ENCODE measurements around the gene PDE6B.
"Not testable (repeated sequence)": the region's sequence is repeated elsewhere in the genome, so short reads cannot be mapped to it uniquely, and the experiment has no call there.

PDE6B gene

DNA sequence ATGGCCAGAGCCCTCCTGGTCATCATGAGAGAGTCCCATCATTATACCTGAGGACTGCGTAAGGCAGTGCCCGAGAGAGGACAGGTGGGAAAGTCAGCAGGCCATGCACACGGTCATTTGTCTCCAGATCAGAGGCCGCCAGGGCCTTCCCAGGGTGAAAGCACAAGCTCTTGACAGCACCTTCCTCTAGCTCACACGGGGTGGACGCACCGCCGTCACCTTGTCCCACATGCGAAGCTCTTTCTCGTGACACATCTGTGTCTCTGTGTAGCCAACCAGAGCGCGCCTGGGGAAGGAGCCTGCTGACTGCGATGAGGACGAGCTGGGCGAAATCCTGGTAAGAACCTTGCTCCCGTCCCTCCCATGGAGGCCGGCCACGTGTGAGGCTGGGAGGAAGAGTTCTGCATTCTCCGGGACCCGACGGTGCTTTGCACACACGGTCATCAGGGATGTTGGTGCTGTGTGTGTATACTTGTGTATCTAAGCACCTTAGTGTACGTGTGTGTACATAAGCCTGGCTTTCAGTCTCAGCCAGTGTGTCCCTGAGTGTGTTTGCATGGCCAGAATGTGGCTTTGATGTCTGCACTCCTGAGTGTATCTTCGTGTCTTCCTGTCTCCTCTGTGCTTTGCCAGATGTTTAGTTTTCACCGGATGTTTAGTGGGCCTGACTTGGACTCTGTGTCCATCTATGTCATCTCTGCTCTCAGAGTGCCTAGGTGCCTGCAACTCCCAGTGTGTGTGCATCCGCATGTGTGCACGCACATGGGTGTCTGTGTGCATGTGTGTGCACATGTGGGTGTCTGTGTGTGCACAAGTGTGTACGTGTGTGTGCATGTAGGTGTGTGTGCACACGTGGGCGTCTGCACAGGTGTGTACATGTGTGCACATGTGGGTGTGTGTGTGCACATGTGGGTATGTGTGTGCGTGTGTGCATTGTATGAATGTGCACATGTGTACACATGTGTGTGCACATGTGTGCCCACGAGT lies 33.6 kb downstream of the PDE6B start:
- DNase-seq, result no peak

- no peak for DNase-seq
Measured at GRCh38 chr4:659851-660250, 34.5 kb downstream of the PDE6B start.

- DNase-seq, result no peak
Measured at GRCh38 chr4:660401-660800, 35.0 kb downstream of the PDE6B start.

DNA sequence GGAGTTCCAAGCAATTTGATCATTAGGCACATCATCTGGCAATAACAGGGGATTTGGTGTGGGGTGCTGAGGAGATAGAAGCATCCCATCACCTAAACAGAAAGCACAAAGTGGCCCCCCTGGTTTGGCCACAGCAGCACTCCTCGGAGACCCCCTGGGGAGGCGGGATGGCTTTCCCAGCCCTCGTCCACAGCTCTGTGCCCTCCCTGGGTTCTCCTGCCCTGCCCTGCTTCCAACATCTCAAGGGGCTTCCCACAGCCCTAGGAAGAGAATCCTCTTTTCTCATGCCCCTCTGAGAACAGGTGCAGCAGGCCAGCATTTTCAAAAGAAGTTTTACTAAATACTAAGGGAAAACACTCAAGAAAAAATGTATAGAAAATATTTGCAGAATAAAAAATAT lies 35.9 kb downstream of the PDE6B start:
- DNase-seq, result no peak

- DNase-seq, result no peak
Measured at GRCh38 chr4:661881-662761, 36.7 kb downstream of the PDE6B start.

GRCh38 chr4:663046-663437 lies 37.7 kb downstream of the PDE6B start:
- no peak for DNase-seq

DNA sequence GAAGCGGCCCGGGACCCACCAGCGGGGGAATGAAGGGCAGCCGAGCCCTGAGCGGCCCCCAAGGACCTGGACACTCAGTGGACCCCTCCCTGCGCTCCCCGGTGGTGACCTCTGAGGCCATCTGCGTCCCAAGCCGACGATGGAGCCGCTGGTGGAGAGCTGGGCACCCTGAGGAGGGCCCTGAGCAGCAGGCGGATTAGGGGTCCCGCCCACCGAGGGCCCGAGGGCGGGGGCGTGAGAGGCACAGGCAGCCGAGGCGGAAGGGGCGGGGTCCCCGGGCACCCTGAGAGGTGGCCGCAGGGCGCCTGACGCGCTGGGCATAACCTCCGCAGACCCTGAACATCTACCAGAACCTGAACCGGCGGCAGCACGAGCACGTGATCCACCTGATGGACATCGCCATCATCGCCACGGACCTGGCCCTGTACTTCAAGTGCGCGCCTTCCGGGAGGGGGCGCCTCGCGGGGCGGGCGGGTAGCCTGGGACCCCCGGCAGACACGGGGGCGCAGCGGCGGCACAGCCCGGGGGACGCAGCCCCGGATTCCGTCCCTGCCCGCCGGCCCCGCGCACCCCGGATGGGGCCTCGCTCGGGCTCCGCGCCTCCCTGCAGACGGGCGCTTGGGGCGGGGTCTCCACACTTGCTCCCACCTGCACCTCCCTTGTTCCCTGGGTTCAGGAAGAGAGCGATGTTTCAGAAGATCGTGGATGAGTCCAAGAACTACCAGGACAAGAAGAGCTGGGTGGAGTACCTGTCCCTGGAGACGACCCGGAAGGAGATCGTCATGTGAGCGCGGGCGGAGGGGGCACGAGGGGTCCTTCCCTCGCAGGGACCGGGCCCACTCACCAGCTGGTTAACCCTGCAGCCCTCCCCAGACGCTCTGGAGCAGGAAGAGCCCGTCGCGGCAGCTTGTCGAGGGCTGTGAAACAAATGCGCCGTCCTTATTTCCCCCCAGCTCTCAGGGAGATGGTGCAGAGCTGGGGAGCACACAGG lies 38.4 kb downstream of the PDE6B start:
- DNase-seq, result no peak

GRCh38 chr4:664713-665231 lies 39.4 kb downstream of the PDE6B start:
- DNase-seq, result no peak

- DNase-seq, result no peak
Measured at GRCh38 chr4:665381-665750, 40.0 kb downstream of the PDE6B start.

DNA sequence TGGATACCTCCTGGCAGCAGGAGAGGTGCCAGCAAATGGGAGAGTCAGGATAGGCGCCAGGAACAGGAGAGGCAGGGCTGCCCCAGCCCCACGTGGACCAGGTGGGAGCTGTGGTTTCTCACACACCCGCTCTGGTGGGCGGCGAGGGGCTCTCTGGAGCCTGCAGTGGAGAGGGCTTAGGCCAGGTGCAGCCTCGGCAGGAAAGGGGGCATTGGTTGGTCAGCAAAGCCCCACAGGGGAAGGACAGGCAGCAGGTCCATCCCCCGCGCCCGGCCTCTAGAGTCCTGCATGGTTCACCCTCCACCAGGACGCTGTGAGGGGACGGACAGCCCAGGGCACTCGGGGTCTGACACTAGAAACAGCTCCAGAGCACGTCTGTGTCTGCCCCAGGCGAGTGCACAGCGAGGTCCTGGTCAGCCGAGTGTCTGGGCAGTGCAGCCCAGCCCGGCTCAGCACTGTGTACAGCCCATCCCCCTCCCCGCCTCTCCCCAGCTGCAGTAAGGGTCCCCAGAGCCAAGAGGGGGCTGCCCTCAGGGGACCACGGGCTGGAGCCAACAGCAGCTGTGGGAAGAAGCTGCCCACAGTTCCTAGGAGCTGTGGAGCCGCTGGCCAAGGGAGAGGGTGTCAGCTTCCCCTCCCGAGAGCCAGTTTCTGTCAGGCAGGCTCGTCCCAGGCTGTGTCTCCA lies 40.5 kb downstream of the PDE6B start:
- no peak for DNase-seq

- no peak for DNase-seq
Measured at GRCh38 chr4:666436-666810, 41.0 kb downstream of the PDE6B start.

GRCh38 chr4:666822-667544 lies 41.6 kb downstream of the PDE6B start:
- no peak for DNase-seq

- no peak for DNase-seq
Measured at GRCh38 chr4:667545-667925, 42.2 kb downstream of the PDE6B start.

GRCh38 chr4:668219-668618 lies 42.8 kb downstream of the PDE6B start:
- not testable (repeated sequence) for DNase-seq

DNA sequence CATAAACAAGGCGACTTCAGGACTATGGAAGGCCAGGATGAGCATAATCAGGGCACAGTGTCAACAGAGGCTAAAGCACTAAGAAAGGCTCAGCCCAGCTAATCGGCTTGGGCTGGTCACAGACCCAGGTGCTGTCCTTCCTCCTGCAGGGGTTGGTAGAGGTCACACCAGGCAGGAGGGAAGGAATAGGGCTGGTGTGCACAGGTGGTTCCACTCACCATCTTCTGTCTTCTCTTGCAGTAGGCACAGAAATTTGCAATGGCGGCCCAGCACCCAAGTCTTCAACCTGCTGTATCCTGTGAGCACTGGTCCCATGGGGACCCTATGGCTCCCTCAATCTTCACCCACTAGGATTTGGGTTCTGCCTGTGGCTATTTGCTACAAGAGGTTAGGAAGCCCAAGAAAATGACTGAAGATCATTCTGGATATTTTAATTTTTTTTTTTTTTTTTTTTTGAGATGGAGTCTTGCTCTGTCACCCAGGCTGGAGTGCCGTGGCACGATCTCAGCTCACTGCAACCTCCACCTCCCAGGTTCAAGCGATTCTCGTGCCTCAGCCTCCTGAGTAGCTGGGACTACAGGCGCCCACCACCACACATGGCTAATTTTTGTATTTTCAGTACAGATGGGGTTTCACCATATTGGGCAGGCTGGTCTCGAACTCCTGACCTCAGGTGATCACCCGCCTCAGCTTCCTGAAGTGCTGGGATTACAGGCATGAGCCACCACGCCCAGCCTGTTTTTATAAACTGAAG lies 44.6 kb downstream of the PDE6B start:
- not testable (repeated sequence) for DNase-seq

- no peak for DNase-seq
Measured at GRCh38 chr4:671769-672168, 46.4 kb downstream of the PDE6B start.

DNA sequence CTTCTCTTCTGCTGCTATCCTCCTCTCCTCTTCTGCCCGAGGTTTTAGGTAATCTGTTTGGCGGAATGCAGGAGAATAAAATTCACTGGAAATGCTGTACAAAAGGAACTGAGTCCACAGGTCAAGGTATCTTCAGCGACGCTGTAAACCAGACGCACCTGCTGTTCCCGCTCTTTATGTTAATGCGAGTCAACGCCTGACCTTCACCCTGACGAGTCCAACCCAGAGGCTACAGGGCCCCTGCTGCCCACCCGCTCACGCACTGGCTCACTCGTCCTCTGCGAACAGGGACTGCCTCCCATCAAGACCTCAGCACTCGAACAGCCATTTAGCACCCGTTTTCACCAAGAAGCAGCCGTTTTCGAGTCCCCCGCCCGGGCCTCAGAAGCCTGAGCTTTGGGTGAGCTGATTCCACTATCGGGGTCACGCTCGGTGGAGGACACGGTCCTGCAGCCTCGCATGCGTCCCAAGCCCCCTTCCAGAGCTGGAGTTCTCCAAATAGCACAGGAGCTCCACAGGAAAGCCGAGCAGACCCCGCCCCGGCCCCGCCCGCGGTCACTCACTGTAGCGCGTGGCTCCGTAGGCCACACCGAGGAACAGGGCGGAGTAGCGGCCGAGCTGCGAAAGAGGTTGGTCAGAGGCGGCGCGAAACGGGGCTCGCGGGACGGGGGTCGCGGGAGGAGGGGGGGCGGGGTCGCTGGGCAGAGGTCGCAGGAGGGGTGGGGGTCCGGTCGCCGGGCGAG lies 48.1 kb downstream of the PDE6B start:
- DNase-seq, result no peak

GRCh38 chr4:674172-675035 lies 49.0 kb downstream of the PDE6B start, which contains the start of the genes ATP5ME and MYL5:
Gene ATP5ME (minus strand): TSS chr4:674276. CDS start chr4:674247, 29 bp downstream.
Gene MYL5 (plus strand): TSS chr4:674542. CDS start chr4:678027, 3,485 bp downstream.
- peak; percentile 58 for DNase-seq
